ENCODE measurements around the gene CCL8.

The CCL8 gene

DNA sequence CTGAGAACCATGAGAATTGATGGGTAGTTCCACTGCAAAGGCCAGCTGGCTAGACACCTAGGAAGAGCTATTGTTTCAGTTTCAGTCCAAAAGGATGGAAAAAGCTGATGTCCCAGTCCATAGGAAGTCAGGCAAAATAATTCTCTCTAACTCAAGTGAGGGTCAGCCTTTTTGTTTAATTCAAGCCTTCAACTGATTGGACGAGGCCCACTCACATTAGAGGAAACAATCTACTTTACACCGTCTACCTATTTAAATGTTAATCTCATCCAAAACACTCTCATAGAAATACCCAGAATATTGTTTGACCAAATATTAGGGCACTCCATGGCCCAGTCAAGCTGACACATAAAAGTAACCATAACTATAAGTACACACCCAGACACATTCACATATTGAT lies 22.7 kb downstream of the CCL8 start:
- TF ChIP-seq FOXM1 (IDR thresholded peaks at IDR 0.05; ENCODE audit: borderline replicate concordance, low read depth) (no peak), TAF1 (IDR thresholded peaks at IDR 0.05; ENCODE audit: low read depth) (no peak), ZBTB7A (IDR thresholded peaks at IDR 0.05; ENCODE audit: low read depth) (no peak), TEAD4 (IDR thresholded peaks at IDR 0.05) (no peak), EP300 (IDR thresholded peaks at IDR 0.05; ENCODE audit: borderline replicate concordance) (no peak), RAD21 (IDR thresholded peaks at IDR 0.05; ENCODE audit: low read depth) (no peak), CEBPB (IDR thresholded peaks at IDR 0.05) (no peak), NFIC (IDR thresholded peaks at IDR 0.05) (no peak), EGR1 (IDR thresholded peaks at IDR 0.05) (no peak), YY1 (IDR thresholded peaks at IDR 0.05; ENCODE audit: low read depth) (no peak), TCF12 (IDR thresholded peaks at IDR 0.05; ENCODE audit: low read depth) (no peak), CREB1 (IDR thresholded peaks at IDR 0.05; ENCODE audit: low read depth) (no peak)
- TF ChIP-seq, protein P1, sequence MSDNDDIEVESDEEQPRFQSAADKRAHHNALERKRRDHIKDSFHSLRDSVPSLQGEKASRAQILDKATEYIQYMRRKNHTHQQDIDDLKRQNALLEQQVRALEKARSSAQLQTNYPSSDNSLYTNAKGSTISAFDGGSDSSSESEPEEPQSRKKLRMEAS (IDR thresholded peaks at IDR 0.05): no peak
- TF ChIP-seq, protein P2, sequence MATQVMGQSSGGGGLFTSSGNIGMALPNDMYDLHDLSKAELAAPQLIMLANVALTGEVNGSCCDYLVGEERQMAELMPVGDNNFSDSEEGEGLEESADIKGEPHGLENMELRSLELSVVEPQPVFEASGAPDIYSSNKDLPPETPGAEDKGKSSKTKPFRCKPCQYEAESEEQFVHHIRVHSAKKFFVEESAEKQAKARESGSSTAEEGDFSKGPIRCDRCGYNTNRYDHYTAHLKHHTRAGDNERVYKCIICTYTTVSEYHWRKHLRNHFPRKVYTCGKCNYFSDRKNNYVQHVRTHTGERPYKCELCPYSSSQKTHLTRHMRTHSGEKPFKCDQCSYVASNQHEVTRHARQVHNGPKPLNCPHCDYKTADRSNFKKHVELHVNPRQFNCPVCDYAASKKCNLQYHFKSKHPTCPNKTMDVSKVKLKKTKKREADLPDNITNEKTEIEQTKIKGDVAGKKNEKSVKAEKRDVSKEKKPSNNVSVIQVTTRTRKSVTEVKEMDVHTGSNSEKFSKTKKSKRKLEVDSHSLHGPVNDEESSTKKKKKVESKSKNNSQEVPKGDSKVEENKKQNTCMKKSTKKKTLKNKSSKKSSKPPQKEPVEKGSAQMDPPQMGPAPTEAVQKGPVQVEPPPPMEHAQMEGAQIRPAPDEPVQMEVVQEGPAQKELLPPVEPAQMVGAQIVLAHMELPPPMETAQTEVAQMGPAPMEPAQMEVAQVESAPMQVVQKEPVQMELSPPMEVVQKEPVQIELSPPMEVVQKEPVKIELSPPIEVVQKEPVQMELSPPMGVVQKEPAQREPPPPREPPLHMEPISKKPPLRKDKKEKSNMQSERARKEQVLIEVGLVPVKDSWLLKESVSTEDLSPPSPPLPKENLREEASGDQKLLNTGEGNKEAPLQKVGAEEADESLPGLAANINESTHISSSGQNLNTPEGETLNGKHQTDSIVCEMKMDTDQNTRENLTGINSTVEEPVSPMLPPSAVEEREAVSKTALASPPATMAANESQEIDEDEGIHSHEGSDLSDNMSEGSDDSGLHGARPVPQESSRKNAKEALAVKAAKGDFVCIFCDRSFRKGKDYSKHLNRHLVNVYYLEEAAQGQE (IDR thresholded peaks at IDR 0.05; ENCODE audit: low read depth): no peak
- TF ChIP-seq, protein P3, sequence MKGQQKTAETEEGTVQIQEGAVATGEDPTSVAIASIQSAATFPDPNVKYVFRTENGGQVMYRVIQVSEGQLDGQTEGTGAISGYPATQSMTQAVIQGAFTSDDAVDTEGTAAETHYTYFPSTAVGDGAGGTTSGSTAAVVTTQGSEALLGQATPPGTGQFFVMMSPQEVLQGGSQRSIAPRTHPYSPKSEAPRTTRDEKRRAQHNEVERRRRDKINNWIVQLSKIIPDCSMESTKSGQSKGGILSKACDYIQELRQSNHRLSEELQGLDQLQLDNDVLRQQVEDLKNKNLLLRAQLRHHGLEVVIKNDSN (IDR thresholded peaks at IDR 0.05): no peak

DNA sequence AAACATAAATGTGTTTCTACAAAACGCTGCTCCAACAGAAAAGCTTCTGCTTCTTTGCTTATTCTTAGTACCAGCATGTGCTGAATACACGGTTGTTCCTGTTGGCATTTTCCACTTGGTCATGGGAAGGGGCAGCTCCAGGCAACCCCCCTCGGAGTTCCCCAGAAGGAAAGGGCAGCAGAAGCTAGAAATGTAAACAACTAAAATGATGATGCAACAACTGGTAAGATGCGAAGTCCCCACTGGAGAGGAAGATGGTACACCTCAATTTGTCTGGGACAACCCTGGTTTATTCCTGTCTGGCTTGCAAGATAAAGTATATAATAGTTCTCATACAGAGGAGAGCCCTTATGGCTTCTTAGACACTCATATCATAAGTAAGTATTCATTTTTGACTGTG lies 27.8 kb downstream of the CCL8 start:
- TF ChIP-seq, protein P1 (IDR thresholded peaks at IDR 0.05): no peak
- TF ChIP-seq RAD21 (IDR thresholded peaks at IDR 0.05; ENCODE audit: low read depth) (no peak), FOXM1 (IDR thresholded peaks at IDR 0.05; ENCODE audit: borderline replicate concordance, low read depth) (no peak), ZBTB7A (IDR thresholded peaks at IDR 0.05; ENCODE audit: low read depth) (no peak), EGR1 (IDR thresholded peaks at IDR 0.05) (no peak), YY1 (IDR thresholded peaks at IDR 0.05; ENCODE audit: low read depth) (no peak)

DNA sequence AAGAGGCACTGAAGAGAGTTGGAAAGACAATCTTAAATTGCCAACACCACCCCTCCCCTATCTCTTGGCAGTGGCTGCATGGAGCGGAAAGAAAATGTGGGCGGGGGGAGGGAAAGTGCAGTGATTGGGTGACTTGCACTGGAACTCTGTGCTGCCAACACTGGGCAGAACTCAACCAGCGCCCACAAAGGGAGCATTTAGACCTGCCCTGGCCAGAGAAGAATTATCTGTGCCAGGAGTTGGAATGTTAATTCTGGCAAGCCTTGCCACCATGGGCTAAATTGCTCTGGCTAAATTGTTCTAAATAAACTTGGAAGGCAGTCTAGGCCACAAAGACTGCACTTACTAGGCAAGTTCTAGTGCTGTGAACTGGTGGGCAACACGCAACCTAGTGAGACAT lies 30.5 kb downstream of the CCL8 start:
- TF ChIP-seq CREB1 (IDR thresholded peaks at IDR 0.05; ENCODE audit: low read depth): no peak
- TF ChIP-seq, protein P2 (IDR thresholded peaks at IDR 0.05; ENCODE audit: low read depth): no peak
- TF ChIP-seq ZBTB7A (IDR thresholded peaks at IDR 0.05; ENCODE audit: low read depth): no peak
- no peak for TF ChIP-seq RAD21 (IDR thresholded peaks at IDR 0.05; ENCODE audit: low read depth)
- TF ChIP-seq, protein P1 (IDR thresholded peaks at IDR 0.05): no peak
- TF ChIP-seq EP300 (IDR thresholded peaks at IDR 0.05; ENCODE audit: borderline replicate concordance): no peak
- TF ChIP-seq FOXM1 (IDR thresholded peaks at IDR 0.05; ENCODE audit: borderline replicate concordance, low read depth): no peak
- TF ChIP-seq, protein P3 (IDR thresholded peaks at IDR 0.05): no peak

DNA sequence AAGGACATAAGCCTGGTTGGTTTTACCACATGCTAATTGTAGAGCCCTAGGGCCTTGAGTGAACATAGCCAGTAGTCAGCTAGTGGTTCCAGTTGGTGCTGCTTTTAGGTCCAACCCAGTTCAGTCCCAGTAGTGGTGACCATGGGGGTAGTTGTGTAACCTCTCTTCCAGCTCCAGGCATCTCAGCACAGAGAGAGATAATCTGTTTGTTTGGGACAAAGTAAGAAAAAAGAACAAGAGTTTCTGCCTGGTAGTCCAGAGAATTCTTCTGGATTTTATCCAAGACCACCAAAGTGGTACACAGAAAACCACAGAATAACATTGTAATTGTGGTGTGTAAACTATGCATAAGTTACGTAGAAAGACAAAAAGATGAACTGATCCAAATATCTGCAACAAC lies 31.9 kb downstream of the CCL8 start:
- TF ChIP-seq, protein P3 (IDR thresholded peaks at IDR 0.05): no peak
- TF ChIP-seq, protein P2 (IDR thresholded peaks at IDR 0.05; ENCODE audit: low read depth): no peak
- no peak for TF ChIP-seq CREB1 (IDR thresholded peaks at IDR 0.05; ENCODE audit: low read depth)
- TF ChIP-seq EP300 (IDR thresholded peaks at IDR 0.05; ENCODE audit: borderline replicate concordance): no peak
- no peak for TF ChIP-seq NFIC (IDR thresholded peaks at IDR 0.05)
- no peak for TF ChIP-seq TCF12 (IDR thresholded peaks at IDR 0.05; ENCODE audit: low read depth)
- TF ChIP-seq RAD21 (IDR thresholded peaks at IDR 0.05; ENCODE audit: low read depth): no peak
- no peak for TF ChIP-seq YY1 (IDR thresholded peaks at IDR 0.05; ENCODE audit: low read depth)
- no peak for TF ChIP-seq FOXM1 (IDR thresholded peaks at IDR 0.05; ENCODE audit: borderline replicate concordance, low read depth)
- TF ChIP-seq, protein P1 (IDR thresholded peaks at IDR 0.05): no peak
- TF ChIP-seq CEBPB (IDR thresholded peaks at IDR 0.05): no peak
- no peak for TF ChIP-seq EGR1 (IDR thresholded peaks at IDR 0.05)
